Measurements from ENCODE around the gene CST9. TPM values are rescaled to one million over a fixed set of nuclear protein-coding genes. Genes with fewer than 3 reads are reported as not detected.

The CST9 gene, protein sequence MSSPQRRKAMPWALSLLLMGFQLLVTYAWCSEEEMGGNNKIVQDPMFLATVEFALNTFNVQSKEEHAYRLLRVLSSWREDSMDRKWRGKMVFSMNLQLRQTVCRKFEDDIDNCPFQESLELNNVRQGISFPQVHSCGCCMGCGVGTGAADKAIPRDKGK
- total RNA-seq (not detected), polyA plus RNA-seq (not detected)

DNA sequence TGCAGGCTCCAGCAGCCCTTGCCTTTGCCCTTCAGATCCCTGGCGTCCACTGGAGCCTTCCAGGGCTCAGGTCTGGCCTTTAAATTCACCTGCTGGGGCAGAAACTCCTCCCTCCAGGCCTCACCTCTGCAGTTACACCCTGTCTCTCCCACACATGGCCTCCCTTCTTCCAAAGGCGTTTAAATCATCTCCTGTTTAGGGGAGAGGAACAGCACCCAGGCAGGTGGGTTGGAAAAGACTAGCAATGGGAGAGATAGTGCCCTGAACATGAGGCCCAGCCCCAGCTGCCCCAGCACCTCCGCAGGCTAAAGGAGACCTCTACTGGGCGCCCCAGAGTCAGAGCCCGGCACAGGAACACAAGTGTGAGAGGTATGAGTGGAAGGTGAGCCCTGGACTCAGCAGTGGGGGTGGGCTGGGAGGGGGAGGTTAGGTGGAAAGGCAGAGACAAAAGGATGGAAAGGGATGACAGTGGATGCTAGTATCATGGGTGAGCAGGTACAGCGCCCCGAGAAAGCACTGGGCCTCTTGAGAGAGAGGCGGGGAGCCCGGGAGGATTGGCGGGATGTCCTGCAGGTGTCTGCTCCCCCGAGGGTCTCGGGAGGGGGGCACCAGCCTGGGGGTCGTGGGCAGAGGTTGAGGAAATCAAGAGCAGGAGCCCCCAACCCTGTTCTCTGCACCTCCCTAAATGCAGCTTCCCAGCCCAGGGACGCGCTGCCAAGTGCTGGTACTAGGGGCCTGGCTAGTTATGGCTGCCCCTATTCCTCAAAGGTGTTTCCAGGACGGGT is at the start of gene CST9:
Gene CST9 (minus strand): TSS at position 51 of the 785 bp plus-strand sequence. CDS start 53 bp downstream, outside the sequence.
- 68% methylated on average over 16 of the region's 16 CpGs for WGBS
- Histone ChIP-seq H3K4me3 (ENCODE audit: low read depth, low read length) (no peak within 1 kb of the TSS), H3K36me3 (ENCODE audit: insufficient read depth) (no peaks in the 10 kb centered on the region), H3K27ac (ENCODE audit: low read depth) (no peak within 1 kb of the TSS), H3K4me1 (ENCODE audit: insufficient read depth) (no peaks in the 10 kb centered on the region)
- no peak for DNase-seq (ENCODE audit: extremely low spot score)

DNA sequence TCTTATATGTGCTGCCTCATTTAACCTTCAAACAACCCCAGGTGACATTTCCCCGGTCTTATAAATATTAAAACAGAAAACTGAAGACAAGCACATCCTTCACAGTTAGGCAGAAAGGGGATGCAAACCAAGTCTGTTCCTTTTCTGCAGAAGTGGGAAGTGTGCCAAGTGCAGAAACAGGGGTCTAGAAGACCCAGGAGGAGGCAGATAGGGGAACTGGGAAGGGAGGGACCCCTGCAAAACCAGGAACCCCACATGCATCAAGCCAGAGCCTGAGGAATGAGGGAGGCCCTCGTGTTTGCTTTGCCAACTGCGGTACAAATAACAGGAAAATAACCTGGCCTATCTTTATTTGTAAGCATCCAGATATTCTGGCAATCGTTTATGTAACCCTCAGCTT is 49.0 kb upstream of the CST9 start:
- no peak for DNase-seq (ENCODE audit: extremely low spot score)
- no peak overlapping the region for H3K4me3 ChIP-seq (ENCODE audit: low read depth, low read length)
- no peaks in the 10 kb centered on the region for H3K4me1 ChIP-seq (ENCODE audit: insufficient read depth)
- 60% methylated on average over 4 of the region's 4 CpGs for WGBS
- H3K27ac ChIP-seq (ENCODE audit: low read depth) = no peak overlapping the region
- H3K36me3 ChIP-seq (ENCODE audit: insufficient read depth) = no peaks in the 10 kb centered on the region

DNA sequence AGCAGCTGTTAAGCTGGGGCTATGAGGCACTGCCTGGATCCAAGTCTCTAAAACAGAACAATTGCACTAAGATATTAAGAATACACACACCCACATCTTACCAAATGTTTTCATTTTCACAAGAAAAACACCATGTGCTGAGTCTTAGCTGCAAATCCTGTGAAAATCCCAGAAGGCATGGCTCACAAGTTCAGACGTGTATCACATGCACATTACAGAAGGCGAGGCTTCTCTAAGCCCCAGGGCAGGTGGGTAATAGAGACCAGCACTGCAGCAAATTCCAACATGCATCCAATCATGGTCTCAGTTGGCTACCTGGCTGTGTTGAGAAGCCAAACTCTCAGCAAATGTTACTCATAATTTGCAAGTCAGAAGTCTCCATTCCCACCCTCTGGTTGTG is 48.3 kb upstream of the CST9 start:
- WGBS = 55% methylated on average over 2 of the region's 2 CpGs
- no peak for DNase-seq (ENCODE audit: extremely low spot score)
- no peak overlapping the region for H3K27ac ChIP-seq (ENCODE audit: low read depth)
- no peaks in the 10 kb centered on the region for H3K4me1 ChIP-seq (ENCODE audit: insufficient read depth)
- no peaks in the 10 kb centered on the region for H3K36me3 ChIP-seq (ENCODE audit: insufficient read depth)
- H3K4me3 ChIP-seq (ENCODE audit: low read depth, low read length) = no peak overlapping the region

DNA sequence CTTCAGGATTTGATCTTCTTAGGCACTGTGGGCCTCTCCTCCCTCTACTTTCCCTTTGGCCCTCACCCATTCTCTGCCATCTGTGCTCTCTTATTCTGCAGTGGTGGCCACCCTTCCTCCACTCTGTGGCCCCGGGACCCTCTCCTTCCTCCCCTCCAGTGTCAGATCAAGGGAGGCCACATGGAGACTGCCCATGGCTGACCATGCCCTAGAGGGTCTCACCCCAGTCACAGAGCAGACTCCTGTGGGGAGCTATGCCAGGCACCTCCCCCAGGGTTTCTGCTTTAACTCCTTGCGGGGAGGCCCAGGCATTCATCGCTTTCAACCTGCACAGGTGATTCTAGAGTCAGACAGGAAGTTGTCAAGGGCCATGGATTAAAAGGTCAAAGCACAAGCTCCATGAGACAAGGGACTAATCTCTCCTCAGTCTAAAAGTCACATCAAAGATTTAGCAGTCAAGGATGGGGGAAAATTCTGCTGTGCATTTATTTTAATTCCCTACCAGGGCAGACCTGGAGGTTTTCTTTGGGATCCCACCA is 47.8 kb upstream of the CST9 start:
- no peak overlapping the region for H3K4me3 ChIP-seq (ENCODE audit: low read depth, low read length)
- no peak overlapping the region for H3K27ac ChIP-seq (ENCODE audit: low read depth)
- DNase-seq (ENCODE audit: extremely low spot score) = no peak
- H3K4me1 ChIP-seq (ENCODE audit: insufficient read depth) = no peaks in the 10 kb centered on the region
- H3K36me3 ChIP-seq (ENCODE audit: insufficient read depth) = no peaks in the 10 kb centered on the region
- 83% methylated on average over 3 of the region's 3 CpGs for WGBS

DNA sequence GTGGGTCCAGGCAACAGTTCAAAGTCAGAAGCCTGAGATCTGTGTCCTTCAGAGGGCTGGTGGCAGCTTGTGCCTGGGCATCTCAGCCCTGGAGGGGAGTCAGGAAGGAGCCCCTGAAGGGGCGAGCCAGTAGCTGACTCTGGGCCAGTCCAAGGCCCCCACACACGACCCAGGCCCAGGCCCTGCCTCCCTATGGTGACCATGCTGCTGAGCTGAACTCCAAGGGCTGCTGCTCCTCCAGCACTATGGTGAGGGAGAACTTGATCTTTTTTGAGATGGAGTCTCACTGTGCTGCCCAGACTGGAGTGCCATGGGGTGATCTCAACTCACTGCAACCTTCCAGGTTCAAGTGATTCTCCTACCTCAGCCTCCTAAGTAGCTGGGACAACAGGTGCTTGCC is 47.2 kb upstream of the CST9 start:
- Histone ChIP-seq H3K4me1 (ENCODE audit: insufficient read depth) (no peaks in the 10 kb centered on the region), H3K27ac (ENCODE audit: low read depth) (no peak overlapping the region), H3K4me3 (ENCODE audit: low read depth, low read length) (no peak overlapping the region), H3K36me3 (ENCODE audit: insufficient read depth) (no peaks in the 10 kb centered on the region)
- DNase-seq (ENCODE audit: extremely low spot score) = no peak
- 87% methylated on average over 2 of the region's 2 CpGs for WGBS

DNA sequence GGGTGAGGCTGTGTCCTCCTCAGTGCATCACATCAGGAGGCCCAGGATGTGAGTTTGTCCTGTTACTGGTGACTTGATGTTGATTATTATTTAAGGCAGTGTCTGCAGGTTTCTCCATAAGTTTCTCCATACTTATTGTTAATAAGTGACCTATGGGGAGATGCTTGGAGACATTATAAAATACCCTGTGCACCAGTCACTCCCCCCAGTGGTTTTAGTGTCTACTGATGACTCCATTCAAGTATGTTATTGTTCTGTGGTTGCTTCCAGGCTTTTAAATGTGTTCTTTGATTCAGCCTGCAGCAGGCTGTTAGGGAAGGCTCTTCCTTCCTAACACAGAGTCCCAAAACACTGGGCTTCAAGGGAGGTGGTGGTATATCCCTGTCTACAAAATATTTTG is 46.7 kb upstream of the CST9 start:
- no peaks in the 10 kb centered on the region for H3K36me3 ChIP-seq (ENCODE audit: insufficient read depth)
- H3K27ac ChIP-seq (ENCODE audit: low read depth) = no peak overlapping the region
- no peaks in the 10 kb centered on the region for H3K4me1 ChIP-seq (ENCODE audit: insufficient read depth)
- no peak for DNase-seq (ENCODE audit: extremely low spot score)
- H3K4me3 ChIP-seq (ENCODE audit: low read depth, low read length) = no peak overlapping the region

DNA sequence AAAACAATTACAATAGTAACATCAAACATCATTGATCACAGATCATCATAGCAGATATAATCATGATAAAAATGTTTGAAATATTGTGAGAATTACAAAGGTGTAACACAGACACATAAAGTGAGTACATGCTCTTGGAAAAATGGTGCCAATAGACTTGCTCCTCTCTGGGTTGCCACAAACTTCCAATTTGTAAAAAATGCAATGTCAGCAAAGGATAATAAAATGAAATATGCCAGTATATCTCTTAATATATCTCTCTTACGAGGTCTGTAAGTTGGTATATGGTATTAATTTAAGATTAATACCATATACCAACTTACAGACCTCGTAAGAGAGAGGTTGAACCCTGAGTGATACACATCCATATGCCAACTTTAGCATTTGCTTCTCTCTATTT is 45.4 kb upstream of the CST9 start:
- whole genome bisulfite sequencing = 87% methylated on average over 2 of the region's 2 CpGs
- H3K4me1 ChIP-seq (ENCODE audit: insufficient read depth) = no peaks in the 10 kb centered on the region
- no peaks in the 10 kb centered on the region for H3K36me3 ChIP-seq (ENCODE audit: insufficient read depth)
- no peak overlapping the region for H3K4me3 ChIP-seq (ENCODE audit: low read depth, low read length)
- DNase-seq (ENCODE audit: extremely low spot score) = no peak
- H3K27ac ChIP-seq (ENCODE audit: low read depth) = no peak overlapping the region

DNA sequence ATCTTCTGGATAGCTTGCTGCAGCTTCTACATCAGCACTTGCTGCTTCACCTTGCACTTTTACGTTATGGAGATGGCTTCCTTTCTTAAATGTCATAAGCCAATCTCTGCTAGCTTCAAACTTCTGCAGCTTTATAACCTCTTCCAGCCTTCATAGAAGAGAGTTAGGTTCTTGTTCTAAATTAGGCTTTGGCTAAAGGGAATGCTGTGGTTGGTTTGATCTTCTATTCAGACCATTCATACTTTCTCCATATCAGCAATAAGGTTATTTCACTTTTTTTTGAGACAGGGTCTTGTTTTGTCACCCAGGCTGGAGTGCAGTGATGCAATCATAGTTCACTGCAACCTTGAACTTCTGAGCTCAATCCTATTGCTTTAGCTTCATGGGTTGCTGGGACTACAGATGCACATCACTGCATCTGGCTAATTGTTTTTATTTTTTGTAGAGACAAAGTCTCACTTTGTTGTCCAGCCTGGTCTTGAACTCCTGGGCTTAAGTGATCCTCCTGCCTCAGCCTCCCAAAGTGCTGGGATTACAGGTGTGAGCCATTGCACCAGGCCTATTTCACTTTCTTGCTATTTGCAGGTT is 44.2 kb upstream of the CST9 start:
- no peak for DNase-seq (ENCODE audit: extremely low spot score)
- Histone ChIP-seq H3K36me3 (ENCODE audit: insufficient read depth) (no peaks in the 10 kb centered on the region), H3K27ac (ENCODE audit: low read depth) (no peak overlapping the region), H3K4me1 (ENCODE audit: insufficient read depth) (no peaks in the 10 kb centered on the region), H3K4me3 (ENCODE audit: low read depth, low read length) (no peak overlapping the region)
- WGBS = 85% methylated on average over 1 of the region's 1 CpG

DNA sequence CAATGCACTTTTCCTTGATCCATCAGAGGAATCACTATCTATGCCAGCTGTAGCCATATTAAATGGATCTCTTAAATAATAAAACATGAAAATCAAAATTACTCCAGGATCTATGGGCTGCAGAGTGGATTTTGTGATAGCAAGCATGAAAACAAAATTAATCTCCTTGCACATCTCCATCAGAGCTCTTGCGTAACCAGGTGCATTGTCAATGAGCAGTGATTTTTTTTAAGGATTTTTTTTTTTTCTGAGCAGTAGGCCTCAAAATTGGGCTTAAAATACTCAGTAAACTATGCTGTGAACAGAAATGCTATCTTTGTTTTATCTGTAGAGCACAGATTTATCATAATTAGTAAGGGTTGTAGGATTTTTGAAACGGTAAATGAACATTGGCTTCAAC is 43.5 kb upstream of the CST9 start:
- Histone ChIP-seq H3K36me3 (ENCODE audit: insufficient read depth) (no peaks in the 10 kb centered on the region), H3K4me3 (ENCODE audit: low read depth, low read length) (no peak overlapping the region), H3K4me1 (ENCODE audit: insufficient read depth) (no peaks in the 10 kb centered on the region), H3K27ac (ENCODE audit: low read depth) (no peak overlapping the region)
- 82% methylated on average over 2 of the region's 2 CpGs for WGBS
- DNase-seq (ENCODE audit: extremely low spot score) = no peak

DNA sequence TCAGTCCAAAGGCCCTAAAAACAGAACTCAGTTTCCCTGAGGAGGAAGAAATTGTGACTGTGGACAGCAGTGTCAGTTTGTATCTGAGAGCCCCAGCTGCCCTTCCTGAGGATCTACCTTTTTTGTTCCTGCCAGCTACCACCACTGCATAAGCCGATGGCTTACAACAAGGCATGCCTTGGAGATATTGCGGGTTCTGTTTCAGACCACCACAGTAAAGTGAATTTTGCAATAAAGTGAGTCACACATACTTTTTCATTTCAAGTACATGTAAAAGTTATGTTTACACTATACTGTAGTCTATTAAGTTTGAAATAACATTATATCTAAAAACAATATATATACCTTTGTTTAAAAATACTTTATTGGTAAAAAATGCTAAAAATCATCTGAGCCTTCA is 41.6 kb upstream of the CST9 start:
- H3K27ac ChIP-seq (ENCODE audit: low read depth) = no peak overlapping the region
- WGBS = 93% methylated on average over 2 of the region's 2 CpGs
- H3K36me3 ChIP-seq (ENCODE audit: insufficient read depth) = no peaks in the 10 kb centered on the region
- no peak for DNase-seq (ENCODE audit: extremely low spot score)
- H3K4me3 ChIP-seq (ENCODE audit: low read depth, low read length) = no peak overlapping the region
- no peaks in the 10 kb centered on the region for H3K4me1 ChIP-seq (ENCODE audit: insufficient read depth)

DNA sequence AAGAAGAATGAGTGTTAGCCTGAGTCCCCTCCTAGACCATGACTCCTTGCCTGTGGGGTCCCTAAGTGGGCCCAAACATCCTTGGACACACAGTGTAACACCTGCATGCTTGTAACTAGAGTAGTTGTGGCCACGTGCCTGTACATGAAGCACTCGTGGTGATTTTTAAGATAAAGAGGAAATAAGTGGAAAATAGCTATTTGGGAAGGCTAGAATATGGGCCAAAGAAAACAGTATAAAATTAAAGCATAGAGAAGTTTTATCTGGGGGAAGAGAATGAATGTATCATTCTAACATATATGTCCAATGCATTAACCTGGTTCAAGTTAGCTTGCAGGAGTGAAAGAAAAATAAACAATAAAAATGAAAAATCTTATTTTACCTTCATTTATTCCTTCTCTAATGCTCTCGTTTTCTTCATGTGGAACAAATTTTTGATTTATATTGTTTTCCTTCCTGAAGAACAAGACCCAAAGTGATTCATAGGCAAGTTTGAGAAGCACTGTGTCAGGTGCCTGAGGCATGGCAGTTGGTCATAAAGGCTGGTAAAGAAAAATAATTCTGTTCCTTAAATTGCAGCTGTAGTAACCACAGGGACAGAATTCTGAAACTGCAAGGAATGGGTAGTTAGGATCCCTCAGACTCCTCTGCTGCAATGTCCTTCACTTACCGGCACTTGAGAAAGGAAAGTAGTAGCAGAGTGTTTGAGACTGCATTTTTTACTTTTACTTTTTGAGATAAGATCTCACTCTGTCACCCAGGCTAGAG is 40.6 kb upstream of the CST9 start:
- H3K4me1 ChIP-seq (ENCODE audit: insufficient read depth) = no peaks in the 10 kb centered on the region
- H3K4me3 ChIP-seq (ENCODE audit: low read depth, low read length) = no peak overlapping the region
- no peak overlapping the region for H3K27ac ChIP-seq (ENCODE audit: low read depth)
- no peak for DNase-seq (ENCODE audit: extremely low spot score)
- no peaks in the 10 kb centered on the region for H3K36me3 ChIP-seq (ENCODE audit: insufficient read depth)
- WGBS = 53% methylated on average over 4 of the region's 4 CpGs

DNA sequence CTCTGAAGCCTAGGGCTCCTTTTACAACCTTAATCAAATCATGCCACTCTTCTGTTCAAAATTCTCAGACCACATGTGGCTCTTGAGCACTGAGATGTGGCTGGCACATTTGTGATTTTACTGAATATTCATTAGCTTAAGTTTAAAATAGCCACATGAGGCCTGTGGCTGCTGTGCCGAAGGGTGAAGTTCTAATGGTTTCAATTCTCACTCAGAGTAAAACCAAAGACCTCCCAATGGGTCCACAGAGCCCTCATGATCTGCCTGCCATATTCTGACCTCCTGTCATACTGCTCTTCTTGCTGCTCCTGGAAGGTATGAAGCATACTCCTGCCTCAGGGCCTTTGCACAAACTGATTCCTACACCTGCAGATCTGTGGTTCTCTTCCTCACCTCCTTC is 39.9 kb upstream of the CST9 start:
- WGBS = 86% methylated on average over 1 of the region's 1 CpG
- DNase-seq (ENCODE audit: extremely low spot score) = no peak

DNA sequence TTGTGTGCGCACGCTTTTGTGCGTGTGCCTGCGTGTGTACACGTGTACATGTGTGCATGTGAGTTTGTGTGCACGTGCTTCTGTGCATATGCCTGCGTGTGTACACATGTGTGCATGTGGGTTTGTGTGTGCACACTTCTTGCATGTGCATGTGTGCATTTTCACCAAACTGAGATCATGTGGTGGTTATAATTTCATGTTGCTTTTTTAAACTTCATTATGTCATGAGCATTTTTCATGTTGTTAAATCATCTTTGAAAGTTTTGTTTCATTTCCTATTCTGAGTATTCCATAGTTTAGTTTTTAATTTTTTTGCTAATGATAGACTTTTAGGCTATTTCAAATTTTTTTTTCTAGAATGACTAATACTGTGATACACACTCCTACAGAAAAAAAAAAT is 38.4 kb upstream of the CST9 start:
- no peak overlapping the region for H3K4me3 ChIP-seq (ENCODE audit: low read depth, low read length)
- H3K27ac ChIP-seq (ENCODE audit: low read depth) = no peak overlapping the region
- H3K4me1 ChIP-seq (ENCODE audit: insufficient read depth) = no peaks in the 10 kb centered on the region
- WGBS = 96% methylated on average over 7 of the region's 7 CpGs
- H3K36me3 ChIP-seq (ENCODE audit: insufficient read depth) = no peaks in the 10 kb centered on the region
- DNase-seq (ENCODE audit: extremely low spot score) = no peak

More for the DNA sequence above, 39.9 kb upstream of the CST9 start:
- Histone ChIP-seq H3K36me3 (ENCODE audit: insufficient read depth) (no peaks in the 10 kb centered on the region), H3K27ac (ENCODE audit: low read depth) (no peak overlapping the region), H3K4me3 (ENCODE audit: low read depth, low read length) (no peak overlapping the region), H3K4me1 (ENCODE audit: insufficient read depth) (no peaks in the 10 kb centered on the region)
